WTC11 (cell line): ENCODE results near the gene NR3C2. TPM values are rescaled to one million over a fixed set of nuclear protein-coding genes. Genes with fewer than 3 reads are reported as not detected.

ENCODE experiments used
- ATAC-seq: fragments of 200-7000 bp; cut with Tn5 transposase; 2 replicates; pipeline ENCODE4 v1.10.0; 2021; ENCODE audit warnings: mild to moderate bottlenecking, moderate library complexity
- CTCF ChIA-PET: fragments of 300-600 bp; sonication (Branson Sonifier 250); formaldehyde crosslinking; loops from one replicate; lab custom pipeline; 2021; ENCODE audit warnings: antibody characterized with exemption; lab: Charles Lee
- POLR2A ChIA-PET: fragments of 350-600 bp; sonication (Branson Sonifier 250); formaldehyde crosslinking; loops from one replicate; lab custom pipeline; 2021; ENCODE audit warnings: antibody characterized with exemption; lab: Charles Lee
- DNase-seq: peaks from one replicate; pipeline ENCODE4 v3.0.0; 2021; ENCODE audit warnings: low spot score
- H3K27ac Mint-ChIP-seq: 2 replicates; pipeline ENCODE4 v1.8.0; 2021; ENCODE audit warnings: mixed read lengths
- H3K27me3 Mint-ChIP-seq: 2 replicates; pipeline ENCODE4 v1.8.0; 2021; ENCODE audit warnings: low read depth, mild to moderate bottlenecking, moderate library complexity, mixed read lengths
- H3K36me3 Mint-ChIP-seq: 2 replicates; pipeline ENCODE4 v1.8.0; 2021; ENCODE audit warnings: mixed read lengths
- H3K4me1 Mint-ChIP-seq: 2 replicates; pipeline ENCODE4 v1.8.0; 2022; ENCODE audit warnings: mixed read lengths
- H3K4me3 Mint-ChIP-seq: 2 replicates; pipeline ENCODE4 v1.8.0; 2021; ENCODE audit warnings: mild to moderate bottlenecking, moderate library complexity, mixed read lengths
- H3K9me3 Mint-ChIP-seq: 2 replicates; pipeline ENCODE4 v1.8.0; 2021; ENCODE audit warnings: mixed read lengths
- ATF3 ChIP-seq: sonication (generic); formaldehyde crosslinking; conservative IDR thresholded peaks from 2 replicates; pipeline ENCODE4 v1.8.1; 2022; ENCODE audit warnings: mild to moderate bottlenecking, missing genetic modification reagents
- CDX4 ChIP-seq: fragments of 250-450 bp; sonication (Bioruptor Pico); IDR thresholded peaks from 2 replicates; pipeline ENCODE4 v1.9.0; 2021; ENCODE audit warnings: moderate library complexity, mild to moderate bottlenecking, inconsistent platforms, borderline replicate concordance
- FOXP1 ChIP-seq: sonication (generic); formaldehyde crosslinking; IDR thresholded peaks from 2 replicates; pipeline ENCODE4 v1.8.0; 2022; ENCODE audit warnings: missing genetic modification reagents, mild to moderate bottlenecking, moderate library complexity, borderline replicate concordance
- MLX ChIP-seq: sonication (generic); formaldehyde crosslinking; IDR thresholded peaks from 2 replicates; pipeline ENCODE4 v1.8.1; 2023; ENCODE audit warnings: mild to moderate bottlenecking, missing genetic modification reagents, moderate library complexity
- NFATC4 ChIP-seq: fragments of 250-450 bp; sonication (Bioruptor Pico); IDR thresholded peaks from 2 replicates; pipeline ENCODE4 v1.9.0; 2021; ENCODE audit warnings: mild to moderate bottlenecking
- NR3C1 ChIP-seq: sonication (generic); formaldehyde crosslinking; conservative IDR thresholded peaks from 2 replicates; pipeline ENCODE4 v1.8.1; 2023; ENCODE audit warnings: low read depth, mild to moderate bottlenecking, missing genetic modification reagents
- SMAD4 ChIP-seq: sonication (generic); formaldehyde crosslinking; IDR thresholded peaks from 2 replicates; pipeline ENCODE4 v1.8.0; 2022; ENCODE audit warnings: mild to moderate bottlenecking, missing genetic modification reagents
- SOX15 ChIP-seq: fragments of 250-450 bp; sonication (Bioruptor Pico); IDR thresholded peaks from 2 replicates; pipeline ENCODE4 v1.9.0; 2021; ENCODE audit warnings: mild to moderate bottlenecking
- TEAD4 ChIP-seq: sonication (generic); formaldehyde crosslinking; IDR thresholded peaks from 2 replicates; pipeline ENCODE4 v1.8.0; 2022; ENCODE audit warnings: mild to moderate bottlenecking, missing genetic modification reagents
- ZMAT4 ChIP-seq: fragments of 250-450 bp; sonication (Bioruptor Pico); IDR thresholded peaks from 2 replicates; pipeline ENCODE4 v1.9.0; 2021; ENCODE audit warnings: mild to moderate bottlenecking
- ZNF423 ChIP-seq: fragments of 250-450 bp; sonication (Bioruptor Pico); IDR thresholded peaks from 2 replicates; pipeline ENCODE4 v2.1.2; 2022; ENCODE audit warnings: mild to moderate bottlenecking, moderate library complexity
- total RNA-seq: library from RNA; stranded (reverse); gene quantifications from 3 replicates; pipeline ENCODE4 v1.2.3, GENCODE V29; 2021

NR3C2 gene
- total RNA-seq, 1 experiment from 2014 or later = 2.8 TPM

GRCh38 chr4:148029781-148030180, 412.4 kb downstream of the NR3C2 start:
- no peak overlapping the region for H3K27ac Mint-ChIP-seq
- CTCF ChIA-PET = no interaction called here
- H3K36me3 Mint-ChIP-seq = no peaks in the 10 kb centered on the region
- H3K4me3 Mint-ChIP-seq = no peak overlapping the region
- H3K4me1 Mint-ChIP-seq = peaks cover 21% of the 10 kb centered on the region
- H3K9me3 Mint-ChIP-seq = peaks cover 14% of the 10 kb centered on the region
- no peaks in the 10 kb centered on the region for H3K27me3 Mint-ChIP-seq
- DNase-seq = no peak
- POLR2A ChIA-PET = interaction anchor here (0.6 to 0.7 kb wide), 2 partner anchors 9 to 12 kb away, joined by 3 to 8 read pairs; no protein-coding TSS in a partner anchor
- ATAC-seq = no peak
- no peak for TF ChIP-seq ZNF423 (CRISPR knock-in tag)
- TF ChIP-seq TEAD4 (CRISPR knock-in tag) = no peak
- TF ChIP-seq ATF3 = no peak
- TF ChIP-seq ZMAT4 (CRISPR knock-in tag) = no peak
- no peak for TF ChIP-seq FOXP1 (CRISPR knock-in tag)
- TF ChIP-seq MLX (CRISPR knock-in tag) = no peak
- TF ChIP-seq SOX15 (CRISPR knock-in tag) = no peak
- TF ChIP-seq CDX4 (CRISPR knock-in tag) = no peak
- no peak for TF ChIP-seq NFATC4
- TF ChIP-seq NR3C1 (CRISPR knock-in tag) = no peak
- no peak for TF ChIP-seq SMAD4 (CRISPR knock-in tag)
